GM19238 (cell line): Measurements from ENCODE around the gene ACSBG1.

Experiments used
- DNase-seq: peaks from one replicate; pipeline ENCODE4 v3.0.0; 2011; ENCODE audit warnings: low spot score; ENCODE audit not compliant: insufficient read length

ACSBG1 gene

GRCh38 chr15:78130466-78131294 is 103.7 kb downstream of the ACSBG1 start:
- DNase-seq, result no peak

- DNase-seq, result no peak
These were observed 104.5 kb downstream of the ACSBG1 start for GRCh38 chr15:78129751-78130287.

DNA sequence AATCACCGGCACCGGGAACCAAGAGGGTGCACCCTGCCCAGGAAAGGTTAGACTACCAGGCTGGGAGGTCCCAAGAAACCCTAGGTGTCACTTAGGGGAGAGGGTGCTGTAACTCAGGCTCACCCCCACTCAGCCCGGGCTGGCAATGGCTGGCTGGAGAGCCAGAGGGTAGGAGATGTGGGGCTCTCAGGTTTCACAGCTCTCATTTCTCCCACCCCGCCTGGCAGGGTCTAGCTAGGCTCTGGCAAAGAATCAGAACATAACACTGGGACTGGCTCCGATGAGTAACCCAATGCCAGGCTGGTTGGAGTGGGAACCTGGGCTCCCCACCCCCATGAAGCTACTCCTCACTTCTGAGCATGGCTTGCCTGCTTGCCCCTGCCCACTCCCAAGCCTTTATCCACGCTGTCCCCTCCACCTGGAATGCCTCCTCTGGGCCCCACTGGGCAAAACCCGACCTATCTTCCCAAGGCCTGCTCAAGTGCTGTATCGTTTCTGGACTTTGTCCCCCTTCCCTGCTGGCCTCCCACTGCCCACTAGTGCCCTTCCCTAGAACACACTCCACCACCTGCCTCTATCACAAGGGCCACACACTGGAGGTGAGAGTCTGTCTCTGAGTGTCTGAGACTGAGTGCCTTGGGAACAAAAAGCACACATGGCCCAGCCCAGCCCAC is 105.2 kb downstream of the ACSBG1 start:
- DNase-seq, result no peak

DNA sequence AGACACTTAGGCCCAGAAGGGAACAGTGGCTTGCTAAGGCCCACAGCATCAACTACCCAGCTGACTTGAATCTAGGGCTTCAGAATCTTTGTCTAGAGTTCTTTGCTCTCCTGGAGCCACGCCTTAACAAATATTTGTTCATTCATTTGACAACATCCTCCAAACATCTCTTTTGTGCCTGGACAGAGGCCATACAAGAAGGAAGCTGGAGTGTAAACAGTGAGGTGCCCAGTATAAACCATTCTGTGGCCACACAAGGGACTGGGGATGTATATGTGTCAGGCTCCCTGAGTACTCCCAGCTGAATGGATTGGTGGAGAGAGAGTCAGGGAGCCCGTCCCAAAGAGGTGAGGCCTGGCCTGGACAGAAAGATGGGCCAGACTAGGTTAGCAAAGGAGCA is 106.5 kb downstream of the ACSBG1 start:
- no peak for DNase-seq

- DNase-seq, result no peak
These were observed 109.1 kb downstream of the ACSBG1 start for GRCh38 chr15:78125267-78125666.

- DNase-seq, result no peak
These were observed 113.8 kb downstream of the ACSBG1 start for GRCh38 chr15:78120523-78120922.
